Chondrocyte (in vitro differentiated cells): Measurements from ENCODE around the gene MAP2K5. TPM values are rescaled to one million over a fixed set of nuclear protein-coding genes. Genes with fewer than 3 reads are reported as not detected.

ENCODE experiments used
- DNase-seq: peaks from one replicate; pipeline ENCODE4 v3.0.0; 2021; ENCODE audit warnings: mixed read lengths, low spot score
- H3K27ac Mint-ChIP-seq: one replicate; pipeline ENCODE4 v1.8.0; 2021; ENCODE audit warnings: mild to moderate bottlenecking, moderate library complexity, mixed read lengths; ENCODE audit not compliant: unreplicated experiment
- H3K27me3 Mint-ChIP-seq: 2 replicates; pipeline ENCODE4 v1.8.0; 2021; ENCODE audit warnings: low read depth, mixed read lengths
- H3K36me3 Mint-ChIP-seq: 2 replicates; pipeline ENCODE4 v1.8.0; 2021; ENCODE audit warnings: low read depth, mixed read lengths
- H3K4me1 Mint-ChIP-seq: 2 replicates; pipeline ENCODE4 v1.8.0; 2021; ENCODE audit warnings: low read depth, mild to moderate bottlenecking, mixed read lengths
- H3K4me3 Mint-ChIP-seq: one replicate; pipeline ENCODE4 v1.8.0; 2021; ENCODE audit warnings: mild to moderate bottlenecking, moderate library complexity, mixed read lengths; ENCODE audit not compliant: unreplicated experiment
- H3K9me3 Mint-ChIP-seq: 2 replicates; pipeline ENCODE4 v1.8.0; 2021; ENCODE audit warnings: low read depth, mixed read lengths
- CTCF ChIP-seq: fragments of 200-600 bp; sonication (generic); IDR thresholded peaks from 2 replicates; pipeline ENCODE4 v1.5.0; 2021; ENCODE audit warnings: antibody characterized with exemption, mild to moderate bottlenecking, moderate library complexity
- total RNA-seq: library from RNA; stranded (reverse); gene quantifications from 3 replicates; pipeline ENCODE4 v1.2.1, GENCODE V29; 2021

MAP2K5 gene
- total RNA-seq, 1 donor from 2014 or later: 14.0 TPM

DNA sequence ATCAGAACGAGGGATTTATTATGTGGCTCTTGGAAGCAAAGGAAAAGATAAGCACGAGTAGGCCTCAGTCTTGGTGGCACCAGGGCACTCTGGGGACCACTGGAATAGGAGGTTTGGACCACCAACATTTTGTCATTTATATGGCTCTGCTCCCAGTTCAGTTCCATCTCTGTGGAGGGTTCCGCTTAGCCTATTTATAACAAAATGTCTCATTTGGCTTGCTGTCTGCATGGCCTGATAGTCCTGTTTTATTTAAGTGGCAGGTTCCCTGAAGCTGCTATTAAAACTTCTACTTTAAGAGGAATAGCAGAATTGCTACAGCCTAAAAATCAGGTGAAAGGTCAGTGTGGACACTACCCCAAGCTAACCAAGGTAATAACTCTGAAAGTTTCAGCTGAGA is 27.2 kb downstream of the MAP2K5 start:
- no peaks in the 10 kb centered on the region for H3K27me3 Mint-ChIP-seq
- no peak overlapping the region for H3K27ac Mint-ChIP-seq
- H3K9me3 Mint-ChIP-seq: no peaks in the 10 kb centered on the region
- no peak for TF ChIP-seq CTCF
- H3K36me3 Mint-ChIP-seq: peaks cover 1% of the 10 kb centered on the region
- H3K4me1 Mint-ChIP-seq: no peaks in the 10 kb centered on the region
- H3K4me3 Mint-ChIP-seq: no peak overlapping the region
- DNase-seq: no peak

GRCh38 chr15:67570875-67571647 is 28.6 kb downstream of the MAP2K5 start:
- H3K4me3 Mint-ChIP-seq: no peak overlapping the region
- no peaks in the 10 kb centered on the region for H3K27me3 Mint-ChIP-seq
- no peak for TF ChIP-seq CTCF
- H3K4me1 Mint-ChIP-seq: peaks cover 4% of the 10 kb centered on the region
- no peaks in the 10 kb centered on the region for H3K9me3 Mint-ChIP-seq
- no peak overlapping the region for H3K27ac Mint-ChIP-seq
- H3K36me3 Mint-ChIP-seq: peaks cover 5% of the 10 kb centered on the region
- DNase-seq: no peak

DNA sequence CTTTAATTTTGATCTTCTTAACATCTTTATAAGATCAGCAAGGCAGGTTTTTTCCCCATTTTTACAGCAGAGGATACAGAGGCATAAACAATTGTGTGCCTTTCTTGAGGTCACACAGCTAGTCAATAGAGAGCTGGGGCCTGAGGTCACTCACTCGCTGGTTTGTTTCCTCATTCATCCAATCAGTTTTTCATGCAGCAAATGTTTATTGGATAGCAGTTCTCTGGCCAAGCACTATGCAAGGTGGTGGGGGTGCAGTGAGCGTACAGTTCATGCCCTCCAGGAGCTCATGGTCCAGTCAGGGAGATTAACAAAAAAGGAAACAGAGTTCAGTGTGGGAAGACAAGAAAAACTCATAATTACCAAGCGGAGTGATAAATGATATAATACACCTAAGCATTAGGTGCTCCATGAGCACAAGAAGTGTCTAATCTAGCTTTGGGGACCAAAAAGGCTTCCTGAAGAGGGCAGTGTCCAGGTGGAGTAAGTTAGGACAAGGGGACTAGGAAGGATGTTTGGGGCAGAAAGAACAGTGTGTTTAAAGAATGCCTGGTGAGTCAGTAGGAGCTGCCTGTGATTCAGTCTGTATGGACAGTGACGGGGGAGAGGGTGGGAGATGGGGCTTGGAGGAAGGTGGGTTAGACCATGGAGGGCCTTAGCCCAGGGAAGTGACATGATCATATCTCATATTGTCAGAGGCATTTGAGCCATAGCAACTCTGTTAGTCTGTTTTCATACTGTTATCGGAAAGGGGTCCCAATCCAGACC is 29.3 kb downstream of the MAP2K5 start:
- Mint-ChIP-seq H3K4me1 (peaks cover 4% of the 10 kb centered on the region), H3K4me3 (no peak overlapping the region), H3K36me3 (peaks cover 5% of the 10 kb centered on the region), H3K27me3 (no peaks in the 10 kb centered on the region), H3K9me3 (no peaks in the 10 kb centered on the region), H3K27ac (no peak overlapping the region)
- no peak for TF ChIP-seq CTCF
- DNase-seq: no peak

- peaks cover 5% of the 10 kb centered on the region for H3K36me3 Mint-ChIP-seq
- no peaks in the 10 kb centered on the region for H3K9me3 Mint-ChIP-seq
- H3K4me1 Mint-ChIP-seq: peaks cover 4% of the 10 kb centered on the region
- H3K4me3 Mint-ChIP-seq: no peak overlapping the region
- TF ChIP-seq CTCF: no peak
- no peak for DNase-seq
- no peak overlapping the region for H3K27ac Mint-ChIP-seq
- H3K27me3 Mint-ChIP-seq: no peaks in the 10 kb centered on the region
Measured at GRCh38 chr15:67573194-67573593, 30.7 kb downstream of the MAP2K5 start.

GRCh38 chr15:67575039-67575502 is 32.6 kb downstream of the MAP2K5 start:
- Mint-ChIP-seq H3K9me3 (no peaks in the 10 kb centered on the region), H3K36me3 (peaks cover 5% of the 10 kb centered on the region), H3K4me1 (peaks cover 4% of the 10 kb centered on the region), H3K4me3 (no peak overlapping the region), H3K27me3 (no peaks in the 10 kb centered on the region), H3K27ac (no peak overlapping the region)
- TF ChIP-seq CTCF: no peak
- no peak for DNase-seq
